ENCODE data around the gene ZNF74.
"Not testable (repeated sequence)": the region's sequence is repeated elsewhere in the genome, so short reads cannot be mapped to it uniquely, and the experiment has no call there.

ZNF74 gene

DNA sequence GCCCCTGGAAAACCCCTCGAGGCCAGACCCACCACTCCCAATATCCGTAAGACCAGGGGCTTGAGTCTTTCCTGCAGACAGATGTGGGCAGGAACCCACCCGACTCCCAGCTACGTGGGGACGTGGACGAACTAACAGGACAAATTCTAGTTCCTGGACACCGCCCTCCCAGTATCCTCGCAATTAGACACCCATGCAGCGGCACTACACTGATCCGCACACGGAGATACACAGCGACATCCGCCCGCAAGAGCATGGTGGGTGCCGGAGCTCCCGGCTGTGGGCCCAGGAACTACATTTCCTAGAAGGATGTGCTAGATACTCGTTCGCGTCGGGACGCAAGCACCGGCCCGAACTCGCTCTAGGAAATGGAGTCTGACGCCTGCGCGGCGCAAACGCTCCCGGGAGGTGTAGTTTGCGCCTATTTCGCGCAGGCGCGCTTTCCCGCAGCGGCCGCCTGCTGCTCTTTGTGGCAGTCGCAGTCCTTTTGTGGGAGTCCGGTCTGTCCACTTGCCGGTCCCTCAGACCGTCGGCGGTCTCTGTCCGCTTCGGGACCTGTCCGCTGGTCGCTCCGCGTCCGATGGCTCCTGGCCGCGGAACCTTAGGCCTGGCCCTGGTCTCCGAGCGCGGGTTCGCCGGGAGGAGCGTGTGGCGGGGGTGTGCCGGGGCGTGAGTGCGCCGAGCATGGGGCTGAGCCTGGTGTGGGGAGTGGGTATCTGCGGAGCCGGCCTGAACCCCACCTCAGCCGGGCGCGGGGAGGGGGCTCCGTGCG, at the start of gene ZNF74:
TSS of gene ZNF74 (plus strand) at position 447 of the 772 bp plus-strand sequence. CDS start 478 bp downstream, outside the sequence.
- peak within 1 kb of the TSS; percentile 72 for H3K4me3 ChIP-seq (ENCODE audit: low read depth, low read length)
- TF ChIP-seq POLR2A (IDR thresholded peaks at IDR 0.05; ENCODE audit: extremely low read depth, insufficient read length), result peak; percentile 54
- TF ChIP-seq, protein P1, sequence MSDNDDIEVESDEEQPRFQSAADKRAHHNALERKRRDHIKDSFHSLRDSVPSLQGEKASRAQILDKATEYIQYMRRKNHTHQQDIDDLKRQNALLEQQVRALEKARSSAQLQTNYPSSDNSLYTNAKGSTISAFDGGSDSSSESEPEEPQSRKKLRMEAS (IDR thresholded peaks at IDR 0.05; ENCODE audit: low read depth, low read length), result peak; percentile 39; the same call in 1 of the 2 replicates
- TF ChIP-seq, protein P2, sequence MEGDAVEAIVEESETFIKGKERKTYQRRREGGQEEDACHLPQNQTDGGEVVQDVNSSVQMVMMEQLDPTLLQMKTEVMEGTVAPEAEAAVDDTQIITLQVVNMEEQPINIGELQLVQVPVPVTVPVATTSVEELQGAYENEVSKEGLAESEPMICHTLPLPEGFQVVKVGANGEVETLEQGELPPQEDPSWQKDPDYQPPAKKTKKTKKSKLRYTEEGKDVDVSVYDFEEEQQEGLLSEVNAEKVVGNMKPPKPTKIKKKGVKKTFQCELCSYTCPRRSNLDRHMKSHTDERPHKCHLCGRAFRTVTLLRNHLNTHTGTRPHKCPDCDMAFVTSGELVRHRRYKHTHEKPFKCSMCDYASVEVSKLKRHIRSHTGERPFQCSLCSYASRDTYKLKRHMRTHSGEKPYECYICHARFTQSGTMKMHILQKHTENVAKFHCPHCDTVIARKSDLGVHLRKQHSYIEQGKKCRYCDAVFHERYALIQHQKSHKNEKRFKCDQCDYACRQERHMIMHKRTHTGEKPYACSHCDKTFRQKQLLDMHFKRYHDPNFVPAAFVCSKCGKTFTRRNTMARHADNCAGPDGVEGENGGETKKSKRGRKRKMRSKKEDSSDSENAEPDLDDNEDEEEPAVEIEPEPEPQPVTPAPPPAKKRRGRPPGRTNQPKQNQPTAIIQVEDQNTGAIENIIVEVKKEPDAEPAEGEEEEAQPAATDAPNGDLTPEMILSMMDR (IDR thresholded peaks at IDR 0.05; ENCODE audit: low read depth, low read length), result no peak
- peak; percentile 92 for DNase-seq (ENCODE audit: low read depth)

DNA sequence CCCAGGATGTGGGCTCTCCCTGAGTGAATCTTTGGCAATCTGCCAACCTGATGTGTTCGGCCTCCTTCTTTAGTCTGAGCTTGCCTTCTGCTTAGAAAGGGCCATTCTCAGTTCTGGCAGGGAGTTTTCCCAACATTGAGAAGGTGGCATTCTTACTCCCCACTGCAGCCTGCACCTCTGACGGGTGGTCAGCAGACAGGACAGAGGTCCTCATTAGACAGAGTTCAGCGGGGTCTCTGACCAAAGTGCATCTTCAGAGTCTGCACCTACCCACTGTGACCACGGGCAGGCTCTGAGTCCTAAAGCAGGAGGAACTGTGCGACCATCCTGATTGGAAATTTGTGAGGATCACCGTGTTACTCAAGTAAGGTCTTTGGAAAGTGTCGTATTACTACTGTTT, 47.4 kb upstream of the ZNF74 start:
- DNase-seq (ENCODE audit: low read depth); H3K4me3 ChIP-seq (ENCODE audit: low read depth, low read length): not testable (repeated sequence)

DNA sequence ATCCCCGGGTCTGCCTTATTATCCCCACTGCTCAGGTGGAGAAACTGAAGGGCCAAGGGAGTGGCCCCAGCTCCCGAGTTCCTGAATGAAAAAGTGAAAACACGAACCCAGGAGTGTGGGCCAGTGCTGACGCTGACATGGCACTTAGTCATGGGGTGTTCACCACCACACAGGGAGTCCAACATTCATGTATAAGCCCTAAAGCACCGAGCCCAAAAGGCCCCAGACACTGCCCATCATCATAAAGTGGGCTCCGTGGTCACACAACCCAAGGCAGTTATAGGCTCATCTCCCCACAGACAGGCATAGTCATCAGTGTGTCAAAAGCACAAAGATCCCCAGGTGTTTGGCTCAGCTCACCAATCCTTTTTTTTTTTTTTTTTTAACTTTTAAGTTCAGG, 41.4 kb upstream of the ZNF74 start:
- not testable (repeated sequence) for DNase-seq (ENCODE audit: low read depth)

DNA sequence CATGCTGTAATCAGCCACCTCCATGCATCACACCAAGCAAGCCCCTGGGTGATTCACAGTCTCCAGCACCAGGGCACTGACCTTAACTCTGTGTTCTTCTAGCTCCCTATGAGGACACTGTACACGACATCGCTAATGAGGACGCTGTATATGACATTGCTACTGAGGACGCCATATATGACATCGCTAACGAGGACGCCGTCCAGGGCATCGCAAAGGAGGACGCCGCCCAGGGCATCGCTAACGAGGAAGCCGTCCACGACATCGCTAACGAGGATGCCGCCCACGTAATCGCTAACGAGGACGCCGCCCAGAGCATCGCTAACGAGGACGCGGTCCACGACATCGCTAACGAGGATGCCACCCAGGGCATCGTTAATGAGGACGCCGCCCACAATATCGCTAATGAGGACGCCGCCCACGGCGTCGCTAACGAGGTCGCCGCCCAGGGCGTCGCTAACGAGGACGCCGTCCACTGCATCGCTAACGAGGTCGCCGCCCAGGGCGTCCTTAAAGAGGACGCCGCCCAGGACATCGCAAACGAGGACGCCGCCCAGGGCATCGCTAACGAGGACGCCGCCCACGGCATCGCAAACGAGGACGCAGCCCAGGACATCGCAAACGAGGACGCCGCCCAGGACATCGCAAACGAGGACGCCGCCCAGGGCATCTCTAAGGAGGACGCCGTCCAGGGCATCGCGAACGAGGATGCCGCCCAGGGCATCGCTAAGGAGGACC, 39.5 kb upstream of the ZNF74 start:
- TF ChIP-seq, protein P2 (IDR thresholded peaks at IDR 0.05; ENCODE audit: low read depth, low read length), result no peak
- TF ChIP-seq POLR2A (IDR thresholded peaks at IDR 0.05; ENCODE audit: extremely low read depth, insufficient read length), result no peak
- no peak overlapping the region for H3K4me3 ChIP-seq (ENCODE audit: low read depth, low read length)
- no peak for DNase-seq (ENCODE audit: low read depth)

More for the DNA sequence above, 41.4 kb upstream of the ZNF74 start:
- not testable (repeated sequence) for H3K4me3 ChIP-seq (ENCODE audit: low read depth, low read length)

DNA sequence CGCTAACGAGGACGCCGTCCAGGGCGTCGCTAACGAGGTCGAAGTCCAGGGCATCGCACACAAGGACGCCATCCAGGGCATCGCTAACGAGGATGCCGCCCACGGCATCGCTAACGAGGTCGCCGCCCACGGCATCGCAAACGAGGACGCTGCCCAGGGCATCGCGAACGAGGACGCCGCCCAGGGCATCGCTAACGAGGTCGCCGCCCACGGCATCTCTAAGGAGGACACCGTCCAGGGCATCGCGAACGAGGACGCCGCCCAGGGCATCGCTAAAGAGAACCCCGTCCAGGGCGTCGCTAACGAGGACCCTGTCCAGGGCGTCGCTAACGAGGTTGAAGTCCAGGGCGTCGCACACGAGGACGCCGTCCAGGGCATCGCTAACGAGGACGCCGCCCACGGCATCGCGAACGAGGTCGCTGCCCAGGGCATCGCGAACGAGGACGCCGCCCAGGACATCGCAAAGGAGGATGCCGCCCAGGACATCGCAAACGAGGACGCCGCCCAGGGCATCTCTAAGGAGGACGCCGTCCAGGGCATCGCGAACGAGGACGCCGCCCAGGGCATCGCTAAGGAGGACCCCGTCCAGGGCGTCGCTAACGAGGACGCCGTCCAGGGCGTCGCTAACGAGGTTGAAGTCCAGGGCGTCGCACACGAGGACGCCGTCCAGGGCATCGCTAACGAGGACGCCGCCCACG, 37.9 kb upstream of the ZNF74 start:
- DNase-seq (ENCODE audit: low read depth), result not testable (repeated sequence)

DNA sequence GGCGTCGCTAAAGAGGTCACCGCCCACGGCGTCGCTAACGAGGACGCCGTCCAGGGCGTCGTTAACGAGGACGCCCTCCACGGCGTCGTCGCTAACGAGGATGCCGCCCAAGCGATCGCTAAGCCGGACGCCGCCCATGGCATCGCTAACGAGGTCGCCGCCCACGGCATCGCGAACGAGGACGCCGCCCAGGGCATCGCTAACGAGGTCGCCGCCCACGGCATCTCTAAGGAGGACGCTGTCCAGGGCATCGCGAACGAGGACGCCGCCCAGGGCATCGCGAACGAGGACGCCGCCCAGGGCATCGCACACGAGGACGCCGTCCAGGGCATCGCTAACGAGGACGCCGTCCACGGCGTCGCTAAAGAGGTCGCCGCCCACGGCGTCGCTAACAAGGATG, 37.0 kb upstream of the ZNF74 start:
- not testable (repeated sequence) for H3K4me3 ChIP-seq (ENCODE audit: low read depth, low read length); DNase-seq (ENCODE audit: low read depth)

More for the DNA sequence above, 37.9 kb upstream of the ZNF74 start:
- H3K4me3 ChIP-seq (ENCODE audit: low read depth, low read length), result not testable (repeated sequence)

DNA sequence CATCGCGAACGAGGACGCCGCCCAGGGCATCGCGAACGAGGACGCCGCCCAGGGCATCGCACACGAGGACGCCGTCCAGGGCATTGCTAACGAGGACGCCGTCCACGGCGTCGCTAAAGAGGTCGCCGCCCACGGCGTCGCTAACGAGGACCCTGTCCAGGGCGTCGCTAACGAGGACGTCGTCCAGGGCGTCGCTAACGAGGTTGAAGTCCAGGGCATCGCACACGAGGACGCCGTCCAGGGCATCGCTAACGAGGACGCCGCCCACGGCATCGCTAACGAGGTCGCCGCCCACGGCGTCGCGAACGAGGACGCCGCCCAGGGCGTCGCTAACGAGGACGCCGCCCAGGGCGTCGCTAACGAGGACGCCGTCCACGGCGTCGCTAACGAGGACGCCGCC, 36.0 kb upstream of the ZNF74 start:
- DNase-seq (ENCODE audit: low read depth); H3K4me3 ChIP-seq (ENCODE audit: low read depth, low read length): not testable (repeated sequence)

DNA sequence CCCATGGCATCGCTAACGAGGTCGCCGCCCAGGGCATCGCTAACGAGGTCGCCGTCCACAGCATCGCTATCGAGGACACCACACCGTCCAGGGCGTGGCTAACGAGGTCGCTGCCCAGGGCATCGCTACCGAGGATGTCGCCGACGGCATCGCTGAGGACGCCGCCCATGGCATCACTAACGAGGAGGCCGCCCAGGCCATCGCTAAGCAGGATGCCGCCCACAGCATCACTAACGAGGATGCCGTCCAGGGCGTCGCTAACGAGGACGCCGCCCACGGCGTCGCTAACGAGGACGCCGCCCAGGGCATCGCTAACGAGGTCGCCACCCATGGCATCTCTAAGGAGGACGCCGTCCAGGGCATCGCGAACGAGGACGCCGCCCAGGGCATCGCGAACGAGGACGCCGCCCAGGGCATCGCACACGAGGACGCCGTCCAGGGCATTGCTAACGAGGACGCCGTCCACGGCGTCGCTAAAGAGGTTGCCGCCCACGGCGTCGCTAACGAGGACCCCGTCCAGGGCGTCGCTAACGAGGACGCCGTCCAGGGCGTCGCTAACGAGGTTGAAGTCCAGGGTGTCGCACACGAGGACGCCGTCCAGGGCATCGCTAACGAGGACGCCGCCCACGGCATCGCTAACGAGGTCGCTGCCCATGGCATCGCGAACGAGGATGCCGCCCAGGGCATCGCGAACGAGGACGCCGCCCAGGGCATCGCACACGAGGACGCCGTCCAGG, 35.3 kb upstream of the ZNF74 start:
- not testable (repeated sequence) for H3K4me3 ChIP-seq (ENCODE audit: low read depth, low read length); DNase-seq (ENCODE audit: low read depth)

DNA sequence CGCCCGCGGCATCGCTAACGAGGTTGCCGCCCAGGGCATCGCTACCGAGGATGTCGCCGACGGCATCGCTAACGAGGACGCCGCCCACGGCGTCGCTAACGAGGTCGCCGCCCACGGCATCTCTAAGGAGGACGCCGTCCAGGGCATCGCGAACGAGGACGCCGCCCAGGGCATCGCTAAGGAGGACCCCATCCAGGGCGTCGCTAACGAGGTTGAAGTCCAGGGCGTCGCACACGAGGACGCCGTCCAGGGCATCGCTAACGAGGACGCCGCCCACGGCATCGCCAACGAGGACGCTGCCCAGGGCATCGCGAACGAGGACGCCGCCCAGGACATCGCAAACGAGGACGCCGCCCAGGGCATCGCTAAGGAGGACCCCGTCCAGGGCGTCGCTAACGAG, 33.7 kb upstream of the ZNF74 start:
- DNase-seq (ENCODE audit: low read depth); H3K4me3 ChIP-seq (ENCODE audit: low read depth, low read length): not testable (repeated sequence)

DNA sequence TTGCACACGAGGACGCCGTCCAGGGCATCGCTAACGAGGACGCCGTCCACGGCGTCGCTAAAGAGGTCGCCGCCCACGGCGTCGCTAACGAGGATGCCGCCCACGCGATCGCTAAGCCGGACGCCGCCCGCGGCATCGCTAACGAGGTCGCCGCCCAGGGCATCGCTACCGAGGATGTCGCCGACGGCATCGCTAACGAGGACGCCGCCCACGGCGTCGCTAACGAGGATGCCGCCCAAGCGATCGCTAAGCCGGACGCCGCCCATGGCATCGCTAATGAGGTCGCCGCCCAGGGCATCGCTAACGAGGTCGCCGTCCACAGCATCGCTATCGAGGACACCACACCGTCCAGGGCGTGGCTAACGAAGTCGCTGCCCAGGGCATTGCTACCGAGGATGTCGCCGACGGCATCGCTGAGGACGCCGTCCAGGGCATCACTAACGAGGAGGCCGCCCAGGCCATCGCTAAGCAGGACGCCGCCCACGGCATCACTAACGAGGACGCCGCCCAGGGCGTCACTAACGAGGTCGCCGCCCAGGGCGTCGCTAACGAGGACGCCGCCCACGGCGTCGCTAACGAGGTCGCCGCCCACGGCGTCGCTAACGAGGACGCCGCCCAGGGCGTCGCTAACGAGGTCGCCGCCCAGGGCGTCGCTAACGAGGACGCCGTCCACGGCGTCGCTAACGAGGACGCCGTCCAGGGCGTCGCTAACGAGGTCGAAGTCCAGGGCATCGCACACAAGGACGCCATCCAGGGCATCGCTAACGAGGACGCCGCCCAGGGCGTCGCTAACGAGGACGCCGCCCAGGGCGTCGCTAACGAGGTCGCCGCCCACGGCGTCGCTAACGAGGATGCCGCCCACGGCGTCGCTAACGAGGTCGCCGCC, 32.8 kb upstream of the ZNF74 start:
- DNase-seq (ENCODE audit: low read depth), result not testable (repeated sequence)

DNA sequence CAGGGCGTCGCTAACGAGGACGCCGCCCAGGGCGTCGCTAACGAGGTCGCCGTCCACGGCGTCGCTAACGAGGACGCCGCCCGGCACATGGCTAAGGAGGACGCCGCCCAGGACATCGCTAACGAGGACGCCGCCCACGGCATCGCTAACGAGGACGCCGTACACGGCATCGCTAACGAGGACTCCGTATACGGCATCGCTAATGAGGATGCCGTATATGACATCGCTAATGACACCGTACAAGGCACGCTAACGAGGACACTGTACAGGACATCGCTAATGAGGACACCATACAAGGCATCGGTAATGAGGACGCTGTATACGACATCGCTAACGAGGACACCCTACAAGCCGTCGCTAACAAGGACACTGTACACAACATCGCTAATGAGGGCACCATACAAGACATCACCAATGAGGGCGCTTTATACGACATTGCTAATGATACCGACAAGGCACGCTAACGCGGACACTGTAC, 32.2 kb upstream of the ZNF74 start:
- not testable (repeated sequence) for DNase-seq (ENCODE audit: low read depth); H3K4me3 ChIP-seq (ENCODE audit: low read depth, low read length)

More for the DNA sequence above, 32.8 kb upstream of the ZNF74 start:
- H3K4me3 ChIP-seq (ENCODE audit: low read depth, low read length), result not testable (repeated sequence)

DNA sequence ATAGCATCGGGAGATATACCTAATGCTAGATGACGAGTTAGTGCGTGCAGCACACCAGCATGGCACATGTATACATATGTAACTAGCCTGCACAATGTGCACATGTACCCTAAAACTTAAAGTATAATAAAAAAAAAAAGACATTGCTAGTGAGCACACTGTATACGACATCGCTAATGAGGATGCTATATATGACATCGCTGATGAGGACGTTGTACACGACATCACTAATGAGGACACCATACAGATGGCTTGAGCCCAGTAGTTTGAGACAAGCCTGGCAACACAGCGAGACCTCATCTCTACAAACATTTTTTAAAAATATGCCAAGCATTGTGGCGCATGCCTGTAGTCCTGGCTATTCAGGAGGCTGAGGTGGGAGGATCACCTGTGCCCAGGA, 31.5 kb upstream of the ZNF74 start:
- H3K4me3 ChIP-seq (ENCODE audit: low read depth, low read length), result not testable (repeated sequence)

DNA sequence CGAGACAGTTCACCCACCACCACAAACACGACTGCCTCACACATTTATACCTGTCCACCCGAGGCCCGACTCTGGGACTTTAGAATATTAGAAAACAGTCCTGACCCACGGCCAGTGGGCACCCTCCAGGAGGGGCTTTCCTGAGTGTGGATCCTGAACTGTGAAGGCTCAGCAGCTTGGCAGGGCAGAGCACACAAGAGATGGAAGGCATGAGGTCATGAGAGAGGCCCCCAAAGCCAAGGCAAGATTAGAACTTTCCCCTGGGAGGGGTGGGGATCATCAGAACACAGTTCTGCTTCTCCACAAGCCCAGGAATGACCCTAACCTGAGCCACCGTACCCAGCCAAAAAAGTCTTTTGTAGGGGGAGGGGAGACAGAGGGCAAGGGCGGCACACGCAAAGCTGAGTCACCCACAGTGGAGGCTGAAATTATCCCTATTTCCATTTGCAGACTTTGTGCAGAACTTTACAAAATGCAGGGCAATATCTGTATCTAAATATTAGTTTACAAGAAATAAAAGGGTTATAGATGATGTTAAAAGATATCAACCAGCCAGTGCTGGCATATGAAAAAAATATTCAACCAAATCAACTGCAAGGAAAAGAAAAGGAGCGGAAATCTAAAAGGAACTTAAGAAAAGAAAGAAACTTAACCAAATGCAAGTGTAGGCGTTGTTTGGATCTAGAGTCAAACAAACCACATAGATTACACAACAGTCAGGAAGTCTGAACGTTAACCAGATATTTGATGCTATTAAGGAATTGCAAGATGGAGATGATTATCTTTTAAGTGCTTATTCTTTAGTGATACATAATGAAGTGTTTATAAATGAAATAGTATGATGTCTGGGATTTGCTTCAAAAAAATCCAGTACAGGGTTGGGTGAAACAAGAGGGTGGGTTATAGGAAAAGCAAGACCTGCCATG, 29.4 kb upstream of the ZNF74 start:
- H3K4me3 ChIP-seq (ENCODE audit: low read depth, low read length), result not testable (repeated sequence)
- peak; percentile 72 for DNase-seq (ENCODE audit: low read depth)

More for the DNA sequence above, 31.5 kb upstream of the ZNF74 start:
- DNase-seq (ENCODE audit: low read depth), result not testable (repeated sequence)
